HCT116 (cell line): ENCODE results near the gene EYA2.

ENCODE experiments used
- CTCF ChIP-seq, 3 experiments: fragments of 200-600 bp in 1 of 3; sonication (generic) in 1 of 3; IDR thresholded peaks in 2 of 3; conservative IDR thresholded peaks in 1 of 3; 2 replicates each; pipeline ENCODE4 v1.5.1; 2012 to 2017; ENCODE audit warnings: low read depth in 2 of 3, low read length in 2 of 3, antibody characterized with exemption in 1 of 3, borderline replicate concordance in 1 of 3, control low read depth in 1 of 3, mild to moderate bottlenecking in 1 of 3, mixed read lengths in 1 of 3, mixed run types in 1 of 3, moderate library complexity in 1 of 3; ENCODE audit not compliant: insufficient read depth in 1 of 3
- ZNF274 ChIP-seq: fragments of 200-500 bp; sonication (Bioruptor generic); IDR thresholded peaks from 2 replicates; pipeline ENCODE4 v1.6.1; 2014; ENCODE audit warnings: mild to moderate bottlenecking, low read depth, low read length, inconsistent platforms

GRCh38 chr20:47036091-47036870 lies 141.6 kb downstream of the EYA2 start:
- TF ChIP-seq ZNF274 (no peak), CTCF (IDR thresholded peaks at IDR 0.05 in 2 of 3, conservative IDR thresholded peaks at IDR 0.05 in 1 of 3; ENCODE audit: borderline replicate concordance in 1 of 3, insufficient read depth in 1 of 3, low read depth in 2 of 3, low read length in 2 of 3) (no peak)
